Parathyroid adenoma (tissue), 2 donors: ENCODE measurements around the gene FNDC3B.

ENCODE experiments used
- H2AFZ ChIP-seq: fragments of 300-600 bp; sonication (generic); one replicate; pipeline ENCODE4 v1.7.0; 2017; ENCODE audit warnings: antibody characterized with exemption, mild to moderate bottlenecking
- H3K27ac ChIP-seq: fragments of 300-600 bp; sonication (generic); one replicate; pipeline ENCODE4 v1.7.0; 2017
- H3K27me3 ChIP-seq: fragments of 300-600 bp; sonication (generic); one replicate; pipeline ENCODE4 v1.7.0; 2017; ENCODE audit warnings: low read length; ENCODE audit not compliant: control insufficient read depth, insufficient read depth
- H3K36me3 ChIP-seq: fragments of 300-600 bp; sonication (generic); one replicate; pipeline ENCODE4 v1.7.0; 2017; ENCODE audit warnings: low read length; ENCODE audit not compliant: control insufficient read depth, insufficient read depth
- H3K4me1 ChIP-seq: fragments of 300-600 bp; sonication (generic); one replicate; pipeline ENCODE4 v1.7.0; 2017; ENCODE audit warnings: control low read depth
- H3K4me2 ChIP-seq: fragments of 300-600 bp; sonication (generic); one replicate; pipeline ENCODE4 v1.7.0; 2017; ENCODE audit warnings: low read length
- H3K4me3 ChIP-seq: fragments of 300-600 bp; sonication (generic); one replicate; pipeline ENCODE4 v1.7.0; 2017; ENCODE audit warnings: low read depth, low read length
- H3K79me2 ChIP-seq: fragments of 300-600 bp; sonication (generic); one replicate; pipeline ENCODE4 v1.7.0; 2017; ENCODE audit warnings: control low read depth
- H3K9ac ChIP-seq: fragments of 300-600 bp; sonication (generic); one replicate; pipeline ENCODE4 v1.7.0; 2017; ENCODE audit warnings: mild to moderate bottlenecking
- H3K9me3 ChIP-seq: fragments of 300-600 bp; sonication (generic); one replicate; pipeline ENCODE4 v1.7.0; 2017; ENCODE audit warnings: low read length; ENCODE audit not compliant: control insufficient read depth
- CTCF ChIP-seq: fragments of 300-600 bp; sonication (generic); IDR thresholded peaks from one replicate; pipeline ENCODE4 v1.7.0; 2017; ENCODE audit warnings: antibody characterized with exemption, mild to moderate bottlenecking
- donor health status: primary hyperparathyroidism.

Gene FNDC3B

GRCh38 chr3:172232579-172233212 is 193.3 kb downstream of the FNDC3B start:
- H3K9me3 ChIP-seq: no peaks in the 10 kb centered on the region
- no peaks in the 10 kb centered on the region for H3K4me1 ChIP-seq
- no peaks in the 10 kb centered on the region for H3K36me3 ChIP-seq
- no peak overlapping the region for H3K27ac ChIP-seq
- no peak overlapping the region for H3K4me3 ChIP-seq
- peaks cover 15% of the 10 kb centered on the region for H3K79me2 ChIP-seq
- no peak overlapping the region for H3K4me2 ChIP-seq
- H2AFZ ChIP-seq: no peak overlapping the region
- H3K27me3 ChIP-seq: no peaks in the 10 kb centered on the region
- H3K9ac ChIP-seq: no peak overlapping the region
- TF ChIP-seq CTCF: no peak

GRCh38 chr3:172233474-172234277 is 194.3 kb downstream of the FNDC3B start:
- Histone ChIP-seq H3K36me3 (no peaks in the 10 kb centered on the region), H3K9ac (no peak overlapping the region), H3K9me3 (no peaks in the 10 kb centered on the region), H3K4me2 (no peak overlapping the region), H3K4me3 (no peak overlapping the region), H2AFZ (no peak overlapping the region), H3K27ac (no peak overlapping the region), H3K79me2 (peaks cover 15% of the 10 kb centered on the region), H3K4me1 (no peaks in the 10 kb centered on the region), H3K27me3 (no peaks in the 10 kb centered on the region)
- TF ChIP-seq CTCF: no peak

- H3K27ac ChIP-seq: no peak overlapping the region
Measured at GRCh38 chr3:172235698-172236097, 196.3 kb downstream of the FNDC3B start.

GRCh38 chr3:172236771-172237742 is 197.7 kb downstream of the FNDC3B start:
- Histone ChIP-seq H3K27ac (no peak overlapping the region), H3K79me2 (peaks cover 15% of the 10 kb centered on the region), H3K4me2 (no peak overlapping the region), H3K4me3 (no peak overlapping the region), H3K9me3 (no peaks in the 10 kb centered on the region), H3K9ac (no peak overlapping the region), H3K27me3 (no peaks in the 10 kb centered on the region), H2AFZ (no peak overlapping the region), H3K36me3 (no peaks in the 10 kb centered on the region), H3K4me1 (no peaks in the 10 kb centered on the region)
- TF ChIP-seq CTCF: no peak

More at GRCh38 chr3:172235698-172236097, 196.3 kb downstream of the FNDC3B start:
- no peaks in the 10 kb centered on the region for H3K36me3 ChIP-seq
- H3K4me1 ChIP-seq: no peaks in the 10 kb centered on the region
- no peak for TF ChIP-seq CTCF
- no peaks in the 10 kb centered on the region for H3K27me3 ChIP-seq
- H3K79me2 ChIP-seq: peaks cover 15% of the 10 kb centered on the region
- no peak overlapping the region for H3K4me3 ChIP-seq
- H3K4me2 ChIP-seq: no peak overlapping the region
- no peak overlapping the region for H2AFZ ChIP-seq
- H3K9me3 ChIP-seq: no peaks in the 10 kb centered on the region
- no peak overlapping the region for H3K9ac ChIP-seq
